Measurements from ENCODE around the gene CEP97. TPM values are rescaled to one million over a fixed set of nuclear protein-coding genes. Genes with fewer than 3 reads are reported as not detected.

The CEP97 gene
- total and polyA plus RNA-seq, 2 experiments from 2014 or later: 5.0 to 19.0 TPM

GRCh38 chr3:101811875-101812274, 87.5 kb downstream of the CEP97 start:
- Mint-ChIP-seq H3K4me1 (peaks cover 14% of the 10 kb centered on the region; the same call in 2 of the 3 replicates), H3K27ac (no peak overlapping the region), H3K4me3 (no peak overlapping the region), H3K36me3 (ENCODE audit: low read depth) (peaks cover 2% of the 10 kb centered on the region; the same call in 1 of the 3 replicates), H3K9me3 (no peaks in the 10 kb centered on the region), H3K27me3 (ENCODE audit: insufficient read depth, low read depth, poor library complexity) (peaks cover 4% of the 10 kb centered on the region)
- no peak overlapping the region for H3K4me3 ChIP-seq
- no peaks in the 10 kb centered on the region for H3K9me2 ChIP-seq (ENCODE audit: insufficient read depth)
- TF ChIP-seq, protein P1, sequence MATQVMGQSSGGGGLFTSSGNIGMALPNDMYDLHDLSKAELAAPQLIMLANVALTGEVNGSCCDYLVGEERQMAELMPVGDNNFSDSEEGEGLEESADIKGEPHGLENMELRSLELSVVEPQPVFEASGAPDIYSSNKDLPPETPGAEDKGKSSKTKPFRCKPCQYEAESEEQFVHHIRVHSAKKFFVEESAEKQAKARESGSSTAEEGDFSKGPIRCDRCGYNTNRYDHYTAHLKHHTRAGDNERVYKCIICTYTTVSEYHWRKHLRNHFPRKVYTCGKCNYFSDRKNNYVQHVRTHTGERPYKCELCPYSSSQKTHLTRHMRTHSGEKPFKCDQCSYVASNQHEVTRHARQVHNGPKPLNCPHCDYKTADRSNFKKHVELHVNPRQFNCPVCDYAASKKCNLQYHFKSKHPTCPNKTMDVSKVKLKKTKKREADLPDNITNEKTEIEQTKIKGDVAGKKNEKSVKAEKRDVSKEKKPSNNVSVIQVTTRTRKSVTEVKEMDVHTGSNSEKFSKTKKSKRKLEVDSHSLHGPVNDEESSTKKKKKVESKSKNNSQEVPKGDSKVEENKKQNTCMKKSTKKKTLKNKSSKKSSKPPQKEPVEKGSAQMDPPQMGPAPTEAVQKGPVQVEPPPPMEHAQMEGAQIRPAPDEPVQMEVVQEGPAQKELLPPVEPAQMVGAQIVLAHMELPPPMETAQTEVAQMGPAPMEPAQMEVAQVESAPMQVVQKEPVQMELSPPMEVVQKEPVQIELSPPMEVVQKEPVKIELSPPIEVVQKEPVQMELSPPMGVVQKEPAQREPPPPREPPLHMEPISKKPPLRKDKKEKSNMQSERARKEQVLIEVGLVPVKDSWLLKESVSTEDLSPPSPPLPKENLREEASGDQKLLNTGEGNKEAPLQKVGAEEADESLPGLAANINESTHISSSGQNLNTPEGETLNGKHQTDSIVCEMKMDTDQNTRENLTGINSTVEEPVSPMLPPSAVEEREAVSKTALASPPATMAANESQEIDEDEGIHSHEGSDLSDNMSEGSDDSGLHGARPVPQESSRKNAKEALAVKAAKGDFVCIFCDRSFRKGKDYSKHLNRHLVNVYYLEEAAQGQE (IDR thresholded peaks at IDR 0.05; ENCODE audit: unreplicated experiment): no peak
- no peak for TF ChIP-seq ZNF114 (CRISPR knock-in tag; IDR thresholded peaks at IDR 0.05)
- no peak for TF ChIP-seq NANOG (IDR thresholded peaks at IDR 0.05; ENCODE audit: borderline replicate concordance)
- TF ChIP-seq ZNF331 (CRISPR knock-in tag; IDR thresholded peaks at IDR 0.05; ENCODE audit: low read depth): no peak
- no peak for TF ChIP-seq JUNB (IDR thresholded peaks at IDR 0.05; ENCODE audit: unreplicated experiment)
- TF ChIP-seq EZH2 (IDR thresholded peaks at IDR 0.05; ENCODE audit: low read depth, unreplicated experiment): no peak
- no peaks in the 10 kb centered on the region for H3K4me1 ChIP-seq (ENCODE audit: insufficient read depth)
- H4K20me1 ChIP-seq (replicated peaks; ENCODE audit: insufficient read depth): no peaks in the 10 kb centered on the region
- no peak for DNase-seq (ENCODE audit: low spot score)
- no peaks in the 10 kb centered on the region for H3F3A ChIP-seq (replicated peaks; ENCODE audit: low read depth)
- no peak overlapping the region for H2AFZ ChIP-seq
- H3K79me2 ChIP-seq (replicated peaks; ENCODE audit: insufficient read depth): no peaks in the 10 kb centered on the region
- no peaks in the 10 kb centered on the region for H3K27me3 ChIP-seq (ENCODE audit: insufficient read depth)
- H3K4me2 ChIP-seq: no peak overlapping the region
- no peak for ATAC-seq
- no peaks in the 10 kb centered on the region; the same call in 1 of the 2 replicates for H3K36me3 ChIP-seq (ENCODE audit: insufficient read depth)
- no peak overlapping the region for H3K27ac ChIP-seq (ENCODE audit: low read depth)

DNA sequence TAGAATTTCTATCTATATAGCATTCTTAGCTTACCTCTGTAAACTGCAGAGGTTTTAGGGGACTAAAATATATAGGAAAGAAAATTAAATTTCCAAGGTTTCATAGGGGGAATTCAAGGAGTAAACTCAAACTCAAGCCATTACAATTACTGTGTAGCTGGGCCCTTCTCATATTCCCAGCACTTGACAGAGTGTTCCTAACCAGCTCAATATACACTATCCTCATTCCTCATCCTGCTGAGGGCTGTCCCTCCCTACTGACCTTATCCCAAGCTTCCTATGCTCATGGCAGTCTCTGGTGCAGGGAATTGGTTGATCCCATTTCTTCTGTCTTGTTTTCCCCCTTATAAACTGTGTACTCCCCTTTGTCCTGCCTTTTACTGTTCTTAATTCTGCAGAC, 88.5 kb downstream of the CEP97 start:
- TF ChIP-seq ZNF331 (CRISPR knock-in tag; IDR thresholded peaks at IDR 0.05; ENCODE audit: low read depth): no peak
- no peak for TF ChIP-seq ZNF114 (CRISPR knock-in tag; IDR thresholded peaks at IDR 0.05)
- TF ChIP-seq, protein P1 (IDR thresholded peaks at IDR 0.05; ENCODE audit: unreplicated experiment): no peak
- TF ChIP-seq EZH2phosphoT487 (IDR thresholded peaks at IDR 0.05; ENCODE audit: unreplicated experiment): no peak
- no peak for TF ChIP-seq EZH2 (IDR thresholded peaks at IDR 0.05; ENCODE audit: low read depth, unreplicated experiment)
- no peak for TF ChIP-seq JUNB (IDR thresholded peaks at IDR 0.05; ENCODE audit: unreplicated experiment)
- TF ChIP-seq, protein P2, sequence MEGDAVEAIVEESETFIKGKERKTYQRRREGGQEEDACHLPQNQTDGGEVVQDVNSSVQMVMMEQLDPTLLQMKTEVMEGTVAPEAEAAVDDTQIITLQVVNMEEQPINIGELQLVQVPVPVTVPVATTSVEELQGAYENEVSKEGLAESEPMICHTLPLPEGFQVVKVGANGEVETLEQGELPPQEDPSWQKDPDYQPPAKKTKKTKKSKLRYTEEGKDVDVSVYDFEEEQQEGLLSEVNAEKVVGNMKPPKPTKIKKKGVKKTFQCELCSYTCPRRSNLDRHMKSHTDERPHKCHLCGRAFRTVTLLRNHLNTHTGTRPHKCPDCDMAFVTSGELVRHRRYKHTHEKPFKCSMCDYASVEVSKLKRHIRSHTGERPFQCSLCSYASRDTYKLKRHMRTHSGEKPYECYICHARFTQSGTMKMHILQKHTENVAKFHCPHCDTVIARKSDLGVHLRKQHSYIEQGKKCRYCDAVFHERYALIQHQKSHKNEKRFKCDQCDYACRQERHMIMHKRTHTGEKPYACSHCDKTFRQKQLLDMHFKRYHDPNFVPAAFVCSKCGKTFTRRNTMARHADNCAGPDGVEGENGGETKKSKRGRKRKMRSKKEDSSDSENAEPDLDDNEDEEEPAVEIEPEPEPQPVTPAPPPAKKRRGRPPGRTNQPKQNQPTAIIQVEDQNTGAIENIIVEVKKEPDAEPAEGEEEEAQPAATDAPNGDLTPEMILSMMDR (conservative IDR thresholded peaks at IDR 0.05; ENCODE audit: low read depth in 2 of 2): no peak
- Mint-ChIP-seq H3K27ac (no peak overlapping the region), H3K4me1 (peaks cover 14% of the 10 kb centered on the region; the same call in 2 of the 3 replicates)

More for the DNA sequence above, 88.5 kb downstream of the CEP97 start:
- DNase-seq (ENCODE audit: low spot score): no peak
- no peak overlapping the region for H3K4me2 ChIP-seq
- H3K36me3 ChIP-seq (ENCODE audit: insufficient read depth): no peaks in the 10 kb centered on the region
- no peak overlapping the region for H2AFZ ChIP-seq
- H3K9me2 ChIP-seq (ENCODE audit: insufficient read depth): no peaks in the 10 kb centered on the region
- no peaks in the 10 kb centered on the region for H3F3A ChIP-seq (replicated peaks; ENCODE audit: low read depth)
- no peak overlapping the region for H3K4me3 ChIP-seq
- Mint-ChIP-seq H3K9me3 (no peaks in the 10 kb centered on the region), H3K4me3 (no peak overlapping the region), H3K27me3 (ENCODE audit: insufficient read depth, low read depth, poor library complexity) (peaks cover 4% of the 10 kb centered on the region), H3K36me3 (ENCODE audit: low read depth) (no peaks in the 10 kb centered on the region)
- no peaks in the 10 kb centered on the region for H3K27me3 ChIP-seq (ENCODE audit: insufficient read depth)
- ATAC-seq: peak; percentile 32; the same call in 1 of the 3 replicates
- H3K27ac ChIP-seq (ENCODE audit: low read depth): no peak overlapping the region; the same call in 1 of the 2 replicates
- H4K20me1 ChIP-seq (replicated peaks; ENCODE audit: insufficient read depth): no peaks in the 10 kb centered on the region
- H3K4me1 ChIP-seq (ENCODE audit: insufficient read depth): no peaks in the 10 kb centered on the region
- no peaks in the 10 kb centered on the region for H3K79me2 ChIP-seq (replicated peaks; ENCODE audit: insufficient read depth)
